AG10803 (cell line): ENCODE results near the gene CDK19.

Experiments used
- DNase-seq: peaks from one replicate; pipeline ENCODE4 v3.0.0; 2010; ENCODE audit warnings: low read depth
- H3K4me3 ChIP-seq: 2 replicates; pipeline ENCODE4 v1.5.1; 2011; ENCODE audit warnings: mild to moderate bottlenecking, low read length, control low read depth
- TF ChIP-seq, protein P1 (sequence below): conservative IDR thresholded peaks from 2 replicates; pipeline ENCODE4 v1.5.1; 2011; ENCODE audit warnings: mild to moderate bottlenecking, low read length, control low read depth, inconsistent platforms

CDK19 gene

DNA sequence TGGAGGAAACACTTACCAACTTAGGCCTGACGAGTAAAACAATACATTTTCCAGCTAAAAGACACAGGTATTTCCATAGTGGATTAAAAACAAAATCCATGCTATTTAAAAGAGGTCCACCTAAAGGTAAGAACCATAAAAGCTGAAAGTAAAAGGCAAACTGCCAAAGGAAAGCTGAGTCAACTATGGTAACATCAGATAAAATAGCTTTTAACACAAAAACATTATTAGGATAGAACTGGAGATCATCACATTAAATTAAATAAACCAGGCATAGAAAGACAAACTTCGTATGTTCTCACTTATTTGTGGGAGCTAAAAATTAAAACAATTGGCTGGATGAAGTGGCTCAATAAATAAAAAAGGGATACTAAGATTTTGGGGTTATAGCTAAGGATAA, 172.1 kb downstream of the CDK19 start:
- TF ChIP-seq, protein P1, sequence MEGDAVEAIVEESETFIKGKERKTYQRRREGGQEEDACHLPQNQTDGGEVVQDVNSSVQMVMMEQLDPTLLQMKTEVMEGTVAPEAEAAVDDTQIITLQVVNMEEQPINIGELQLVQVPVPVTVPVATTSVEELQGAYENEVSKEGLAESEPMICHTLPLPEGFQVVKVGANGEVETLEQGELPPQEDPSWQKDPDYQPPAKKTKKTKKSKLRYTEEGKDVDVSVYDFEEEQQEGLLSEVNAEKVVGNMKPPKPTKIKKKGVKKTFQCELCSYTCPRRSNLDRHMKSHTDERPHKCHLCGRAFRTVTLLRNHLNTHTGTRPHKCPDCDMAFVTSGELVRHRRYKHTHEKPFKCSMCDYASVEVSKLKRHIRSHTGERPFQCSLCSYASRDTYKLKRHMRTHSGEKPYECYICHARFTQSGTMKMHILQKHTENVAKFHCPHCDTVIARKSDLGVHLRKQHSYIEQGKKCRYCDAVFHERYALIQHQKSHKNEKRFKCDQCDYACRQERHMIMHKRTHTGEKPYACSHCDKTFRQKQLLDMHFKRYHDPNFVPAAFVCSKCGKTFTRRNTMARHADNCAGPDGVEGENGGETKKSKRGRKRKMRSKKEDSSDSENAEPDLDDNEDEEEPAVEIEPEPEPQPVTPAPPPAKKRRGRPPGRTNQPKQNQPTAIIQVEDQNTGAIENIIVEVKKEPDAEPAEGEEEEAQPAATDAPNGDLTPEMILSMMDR: no peak
- H3K4me3 ChIP-seq: no peak overlapping the region
- no peak for DNase-seq

DNA sequence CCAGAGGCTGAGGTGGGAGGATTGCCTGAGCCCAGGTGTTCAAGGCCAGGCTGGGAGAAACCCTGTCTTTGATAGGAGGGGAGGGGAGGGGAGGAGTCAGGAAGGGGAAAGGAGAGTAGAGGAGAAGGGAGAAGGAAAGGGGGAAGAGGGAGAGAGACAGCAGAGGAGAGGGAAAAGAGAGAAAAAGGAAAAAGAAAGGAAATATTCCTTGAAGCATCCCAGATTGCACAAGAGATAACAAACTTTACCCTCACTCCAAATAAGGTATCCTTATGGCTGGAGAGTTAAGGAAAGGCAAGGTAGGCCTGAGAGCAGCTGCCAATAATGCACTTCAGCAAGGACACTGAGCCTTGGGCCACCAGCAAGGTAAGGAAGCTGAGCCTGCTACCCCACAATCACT, 172.6 kb downstream of the CDK19 start:
- DNase-seq: no peak
- TF ChIP-seq, protein P1: no peak

DNA sequence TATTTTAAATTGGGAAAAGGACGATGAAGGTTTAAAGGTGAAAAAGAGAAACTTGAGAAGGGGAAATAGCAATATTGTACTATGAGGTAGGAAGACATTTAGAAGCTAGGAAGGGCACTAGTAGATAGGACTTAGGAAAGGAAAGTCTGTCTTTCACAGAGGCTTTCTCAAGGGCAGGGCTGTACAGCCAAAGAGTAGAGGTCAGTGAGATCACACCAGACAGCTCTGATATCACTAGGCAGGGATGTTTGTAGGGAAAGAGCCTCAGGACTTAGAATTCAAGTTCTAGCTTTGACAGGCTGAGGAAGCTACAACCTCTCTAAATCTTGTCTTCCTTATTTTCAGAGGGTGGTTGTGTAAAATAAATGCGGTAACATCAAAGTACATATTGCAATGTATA, 178.5 kb downstream of the CDK19 start:
- DNase-seq: no peak
- TF ChIP-seq, protein P1: no peak
- H3K4me3 ChIP-seq: no peak overlapping the region

More for the DNA sequence above, 172.6 kb downstream of the CDK19 start:
- H3K4me3 ChIP-seq: no peak overlapping the region

DNA sequence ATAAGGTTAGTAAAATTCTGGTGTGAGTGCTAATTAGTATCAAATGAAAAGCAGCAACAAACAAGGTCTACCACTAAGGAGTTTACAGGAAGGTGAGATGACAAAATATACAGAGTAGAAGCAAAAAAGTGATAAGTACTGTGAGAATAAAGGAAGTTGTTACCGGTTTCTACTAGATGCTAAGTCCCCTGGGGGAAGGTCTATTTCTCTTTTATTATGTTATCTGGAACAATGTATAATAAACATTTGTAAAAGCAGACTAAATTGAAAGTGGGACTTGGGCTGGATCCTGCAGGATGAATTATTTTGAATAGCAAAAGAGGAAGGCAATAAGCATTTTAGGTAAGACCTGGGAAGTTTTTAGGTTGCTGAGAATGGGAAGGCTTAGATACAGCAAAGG, 180.2 kb downstream of the CDK19 start:
- DNase-seq: no peak
- no peak overlapping the region for H3K4me3 ChIP-seq

DNA sequence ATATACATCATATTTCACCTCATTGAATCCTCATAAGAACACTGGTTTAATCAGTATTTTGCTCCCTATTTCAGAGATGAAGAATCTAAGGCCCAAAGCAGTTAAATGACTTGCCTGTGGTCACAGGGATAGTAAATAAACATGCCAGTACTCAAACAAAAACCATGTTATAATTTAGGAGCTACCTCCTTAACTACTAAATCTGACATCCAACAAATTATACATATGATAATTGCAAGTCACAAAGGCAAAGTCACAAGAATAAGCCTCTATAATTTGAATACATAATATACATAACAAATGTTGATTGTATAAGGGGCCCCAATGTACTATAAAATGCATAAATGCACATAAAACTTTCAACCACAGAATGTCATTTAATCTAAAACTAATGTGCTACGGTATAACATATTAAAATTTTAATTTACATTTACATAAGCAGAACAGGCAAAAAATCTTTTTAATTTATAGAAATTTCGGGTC, 181.5 kb downstream of the CDK19 start:
- TF ChIP-seq, protein P1: no peak
- no peak overlapping the region for H3K4me3 ChIP-seq
- DNase-seq: no peak

More for the DNA sequence above, 180.2 kb downstream of the CDK19 start:
- TF ChIP-seq, protein P1: no peak

DNA sequence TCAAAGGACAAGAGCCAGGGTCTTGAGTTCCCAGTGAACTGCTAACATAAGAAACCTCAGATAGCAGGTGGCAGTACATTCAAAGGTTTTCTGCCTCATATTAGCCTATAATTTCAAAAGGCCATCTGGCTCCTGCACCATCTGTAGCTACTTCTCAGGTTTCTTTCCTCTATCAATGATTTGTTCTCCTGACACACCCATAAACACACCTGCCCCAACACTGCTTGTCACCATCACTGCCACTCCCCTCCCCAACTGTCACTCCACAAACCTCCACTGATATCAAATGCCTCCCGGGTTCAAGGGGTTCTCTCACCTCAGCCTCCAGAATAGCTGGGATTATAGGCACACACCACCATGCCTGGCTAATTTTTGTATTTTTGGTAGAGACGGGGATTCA, 186.1 kb downstream of the CDK19 start:
- H3K4me3 ChIP-seq: no peak overlapping the region
- DNase-seq: no peak
- TF ChIP-seq, protein P1: no peak

DNA sequence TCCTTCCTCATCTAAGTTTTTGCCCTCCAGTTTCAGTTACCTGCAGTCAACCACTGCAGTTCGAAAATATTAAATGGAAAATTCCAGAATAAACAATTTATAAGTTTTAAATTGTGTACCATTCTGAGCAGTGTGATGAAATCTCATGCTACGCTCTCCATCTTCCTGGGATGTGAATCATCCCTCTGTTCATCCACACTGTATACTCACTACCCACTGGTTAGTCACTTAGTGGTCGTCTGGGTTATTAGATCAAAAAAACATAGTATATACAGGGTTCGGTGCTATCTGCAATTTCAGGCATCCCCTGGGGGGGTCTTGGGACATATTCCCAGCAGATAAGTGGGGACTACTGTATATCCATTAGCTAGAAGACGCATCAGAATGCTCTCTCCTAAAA, 186.9 kb downstream of the CDK19 start:
- TF ChIP-seq, protein P1: no peak
- H3K4me3 ChIP-seq: no peak overlapping the region
- peak; percentile 45 for DNase-seq
